T-helper 1 cell treated with Interleukin-12 subunit alpha and Interleukin-12 subunit beta and Interleukin-4 antibody, amounts not matched to agents 30 μg/mL and 1 μg/mL, for 36 hours (primary cell): ENCODE results near the gene HORMAD2.

Experiments
- H3K27ac Mint-ChIP-seq: one replicate; pipeline ENCODE4 v1.8.0; 2021; ENCODE audit warnings: mild to moderate bottlenecking, mixed read lengths
- H3K27me3 Mint-ChIP-seq: one replicate; pipeline ENCODE4 v1.8.0; 2021; ENCODE audit warnings: low read depth, mixed read lengths
- H3K36me3 Mint-ChIP-seq: one replicate; pipeline ENCODE4 v1.8.0; 2021; ENCODE audit warnings: low read depth, mixed read lengths
- H3K4me1 Mint-ChIP-seq: one replicate; pipeline ENCODE4 v1.8.0; 2021; ENCODE audit warnings: low read depth, mixed read lengths
- H3K4me3 Mint-ChIP-seq: one replicate; pipeline ENCODE4 v1.8.0; 2021; ENCODE audit warnings: mild to moderate bottlenecking, moderate library complexity, mixed read lengths
- H3K9me3 Mint-ChIP-seq: one replicate; pipeline ENCODE4 v1.8.0; 2021; ENCODE audit warnings: mixed read lengths

The HORMAD2 gene, protein sequence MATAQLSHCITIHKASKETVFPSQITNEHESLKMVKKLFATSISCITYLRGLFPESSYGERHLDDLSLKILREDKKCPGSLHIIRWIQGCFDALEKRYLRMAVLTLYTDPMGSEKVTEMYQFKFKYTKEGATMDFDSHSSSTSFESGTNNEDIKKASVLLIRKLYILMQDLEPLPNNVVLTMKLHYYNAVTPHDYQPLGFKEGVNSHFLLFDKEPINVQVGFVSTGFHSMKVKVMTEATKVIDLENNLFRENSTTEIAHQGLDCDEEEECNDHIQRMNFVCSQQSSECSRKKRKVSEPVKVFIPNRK

DNA sequence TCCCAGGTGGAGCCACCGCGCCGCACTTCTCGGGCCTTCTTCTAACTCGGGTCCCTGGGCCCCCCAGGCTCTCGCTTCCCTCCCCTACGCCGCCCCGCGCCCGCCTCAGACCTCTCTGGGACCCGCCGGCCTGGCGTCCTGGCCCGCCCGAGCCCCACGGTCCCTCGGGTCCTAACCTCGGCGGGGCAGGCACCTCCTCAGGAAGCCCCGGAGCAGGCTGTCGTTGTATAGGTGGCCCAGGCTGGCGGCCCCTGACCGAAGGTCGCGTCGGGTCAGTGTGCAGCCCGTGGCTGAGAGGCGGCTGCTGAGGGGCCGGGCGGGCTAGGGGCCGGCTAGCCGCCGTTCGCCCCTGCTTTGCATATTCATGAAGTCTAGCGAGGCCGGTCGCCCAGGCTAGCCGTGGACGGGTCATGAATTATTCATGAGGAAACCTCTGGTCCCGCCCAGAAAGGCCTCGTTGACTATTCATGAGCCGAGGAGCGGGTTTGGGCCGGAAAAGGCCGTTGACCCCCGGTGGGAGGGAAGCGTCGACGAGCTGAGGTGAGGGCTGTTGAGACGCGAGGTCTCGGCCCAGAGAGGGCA, at the start of gene HORMAD2:
Gene HORMAD2, plus strand, starts transcription at position 513 of the 582 bp plus-strand sequence. CDS start 13,489 bp downstream, outside the sequence.
- H3K27me3 Mint-ChIP-seq = peaks cover 22% of the 10 kb centered on the region
- no peak within 1 kb of the TSS for H3K4me3 Mint-ChIP-seq
- peaks cover 10% of the 10 kb centered on the region for H3K9me3 Mint-ChIP-seq
- no peak within 1 kb of the TSS for H3K27ac Mint-ChIP-seq
- peaks cover 19% of the 10 kb centered on the region for H3K4me1 Mint-ChIP-seq
- H3K36me3 Mint-ChIP-seq = no peaks in the 10 kb centered on the region

DNA sequence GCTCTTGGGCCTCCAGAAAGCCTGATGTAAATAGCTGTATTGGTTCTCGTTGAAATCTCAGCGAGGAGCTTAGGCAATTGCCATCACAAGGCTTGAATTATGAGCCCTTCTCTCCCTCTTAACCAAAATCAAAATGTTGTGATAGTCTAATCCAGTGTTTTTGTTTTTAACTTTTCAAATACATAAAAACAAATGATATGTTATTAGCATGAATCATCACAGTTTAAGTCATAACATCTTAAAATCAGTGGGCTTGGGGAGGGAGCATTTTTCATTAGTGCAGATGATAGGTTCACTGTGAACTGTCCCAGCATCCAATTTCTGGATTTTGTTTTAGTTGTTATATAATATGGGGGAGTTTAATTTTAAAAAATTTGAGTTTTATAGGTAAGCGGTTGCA, 48.9 kb upstream of the HORMAD2 start:
- H3K4me3 Mint-ChIP-seq = no peak overlapping the region
- H3K27me3 Mint-ChIP-seq = no peaks in the 10 kb centered on the region
- no peaks in the 10 kb centered on the region for H3K9me3 Mint-ChIP-seq
- H3K4me1 Mint-ChIP-seq = peaks cover 8% of the 10 kb centered on the region
- peaks cover 5% of the 10 kb centered on the region for H3K36me3 Mint-ChIP-seq
- no peak overlapping the region for H3K27ac Mint-ChIP-seq

DNA sequence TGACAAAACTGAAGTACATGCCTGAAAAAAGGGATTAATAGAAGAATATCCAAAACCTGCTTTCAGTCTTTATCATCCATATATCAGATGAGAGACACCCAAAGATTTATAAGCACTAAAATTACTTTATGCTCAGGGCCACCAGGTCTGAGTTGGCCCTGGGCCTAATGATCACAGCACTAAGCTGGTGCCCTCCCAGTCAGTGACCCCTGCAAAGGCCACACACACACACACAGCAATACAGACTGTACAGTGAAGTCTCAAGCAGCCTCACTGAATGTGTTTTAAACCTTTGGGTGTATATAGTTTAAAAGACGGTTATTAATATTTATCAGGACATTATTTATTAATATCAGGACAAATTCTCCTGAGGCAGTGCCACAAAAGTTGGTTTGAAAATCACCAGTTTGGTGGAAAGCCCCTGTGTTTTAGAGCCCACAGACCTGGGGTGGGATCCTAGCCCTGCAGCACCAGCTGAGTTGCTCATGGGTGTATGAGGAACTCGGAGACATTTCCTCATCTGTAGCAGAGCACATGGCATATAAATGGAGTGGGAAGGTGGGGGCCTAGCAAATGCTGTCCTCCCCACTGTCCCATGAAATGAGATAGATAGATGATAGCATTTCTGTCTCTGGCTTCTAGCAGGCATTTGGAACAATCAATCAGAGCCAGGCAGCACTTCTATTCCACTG, 48.4 kb upstream of the HORMAD2 start:
- H3K36me3 Mint-ChIP-seq = peaks cover 4% of the 10 kb centered on the region
- no peak overlapping the region for H3K4me3 Mint-ChIP-seq
- H3K9me3 Mint-ChIP-seq = no peaks in the 10 kb centered on the region
- no peaks in the 10 kb centered on the region for H3K27me3 Mint-ChIP-seq
- H3K4me1 Mint-ChIP-seq = peaks cover 5% of the 10 kb centered on the region
- H3K27ac Mint-ChIP-seq = no peak overlapping the region

DNA sequence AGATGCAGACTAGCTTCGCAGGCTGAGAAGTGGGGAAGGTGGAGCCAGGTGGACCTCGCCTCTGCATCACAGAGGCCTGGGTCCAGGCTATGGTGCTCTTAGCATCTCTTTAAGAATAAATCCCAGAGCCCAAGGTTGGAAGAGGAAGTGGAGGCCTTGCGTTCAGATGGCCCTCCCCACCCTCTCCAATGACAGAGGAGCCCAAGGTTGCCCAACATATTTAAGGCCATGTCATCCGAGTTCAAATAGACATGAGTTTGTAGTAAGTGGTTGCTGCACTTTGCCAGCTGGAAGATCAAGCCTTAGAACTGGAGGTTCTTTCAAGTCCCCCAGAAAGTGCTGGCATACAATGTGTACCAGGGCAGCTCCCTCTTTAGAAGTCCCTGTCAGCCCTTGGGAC, 47.1 kb upstream of the HORMAD2 start:
- Mint-ChIP-seq H3K27ac (no peak overlapping the region), H3K4me3 (no peak overlapping the region), H3K9me3 (no peaks in the 10 kb centered on the region), H3K36me3 (no peaks in the 10 kb centered on the region), H3K4me1 (no peaks in the 10 kb centered on the region), H3K27me3 (no peaks in the 10 kb centered on the region)

DNA sequence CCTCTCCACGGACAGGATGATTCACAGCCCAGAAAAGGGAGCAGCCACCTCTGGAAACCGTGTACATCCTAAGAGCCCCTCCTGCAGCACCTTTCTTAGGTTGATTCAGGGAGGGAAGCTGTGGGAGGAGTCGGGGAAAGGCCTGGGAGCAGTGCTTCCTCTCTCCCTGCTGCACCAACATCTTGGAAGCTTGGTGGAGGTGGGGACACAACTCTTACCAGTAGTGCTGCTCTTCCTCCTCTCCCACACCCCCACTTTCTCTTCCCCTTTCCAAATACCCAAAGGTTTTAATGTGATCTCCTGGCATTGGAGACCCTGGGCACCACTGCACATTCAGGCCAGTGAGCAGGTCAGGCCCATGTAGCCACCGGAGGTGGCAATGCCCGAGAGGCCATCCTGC, 46.4 kb upstream of the HORMAD2 start:
- no peaks in the 10 kb centered on the region for H3K9me3 Mint-ChIP-seq
- H3K27me3 Mint-ChIP-seq = no peaks in the 10 kb centered on the region
- no peaks in the 10 kb centered on the region for H3K4me1 Mint-ChIP-seq
- H3K36me3 Mint-ChIP-seq = no peaks in the 10 kb centered on the region
- no peak overlapping the region for H3K27ac Mint-ChIP-seq
- no peak overlapping the region for H3K4me3 Mint-ChIP-seq

DNA sequence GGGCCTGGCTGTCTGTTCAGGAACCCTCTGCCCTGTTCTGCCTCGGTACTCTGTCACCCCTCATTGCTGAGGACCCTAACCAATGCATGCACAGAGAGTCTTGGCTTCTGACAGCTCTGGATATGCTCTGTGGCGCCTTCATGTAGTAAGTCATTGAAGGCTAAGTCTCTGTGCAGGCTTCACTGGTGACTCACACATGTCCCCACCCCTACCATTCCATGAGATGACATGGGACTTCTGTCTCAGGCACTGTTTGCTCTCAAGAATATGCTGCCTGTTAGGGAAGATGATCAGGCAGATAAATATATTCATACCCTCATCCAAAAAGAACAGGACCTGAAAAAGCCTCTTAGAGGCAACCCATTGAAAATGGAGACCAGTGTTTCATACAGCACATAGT, 43.6 kb upstream of the HORMAD2 start:
- Mint-ChIP-seq H3K27ac (no peak overlapping the region), H3K27me3 (peaks cover 4% of the 10 kb centered on the region), H3K36me3 (no peaks in the 10 kb centered on the region), H3K9me3 (no peaks in the 10 kb centered on the region), H3K4me1 (no peaks in the 10 kb centered on the region), H3K4me3 (no peak overlapping the region)

DNA sequence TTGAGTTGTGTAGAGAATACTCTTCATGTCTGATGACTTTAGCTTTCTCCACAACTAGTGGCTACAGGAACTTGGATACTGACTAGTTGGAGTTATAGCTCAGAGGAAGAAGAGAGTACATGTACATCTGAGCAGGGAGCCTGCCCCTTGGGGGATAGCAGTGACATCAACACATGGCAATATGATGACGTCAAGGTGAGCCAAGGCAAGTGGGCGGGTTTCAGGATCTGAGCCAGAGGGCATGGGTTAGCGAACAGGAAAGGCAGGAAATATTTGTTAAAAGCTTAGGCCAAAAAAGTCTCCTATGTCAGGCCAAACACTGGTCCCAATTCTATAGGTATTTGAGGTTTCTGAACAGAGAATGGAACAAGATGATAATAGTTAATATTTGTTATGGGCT, 42.0 kb upstream of the HORMAD2 start:
- Mint-ChIP-seq H3K36me3 (no peaks in the 10 kb centered on the region), H3K4me3 (no peak overlapping the region), H3K9me3 (no peaks in the 10 kb centered on the region), H3K27ac (no peak overlapping the region), H3K4me1 (no peaks in the 10 kb centered on the region), H3K27me3 (peaks cover 8% of the 10 kb centered on the region)

DNA sequence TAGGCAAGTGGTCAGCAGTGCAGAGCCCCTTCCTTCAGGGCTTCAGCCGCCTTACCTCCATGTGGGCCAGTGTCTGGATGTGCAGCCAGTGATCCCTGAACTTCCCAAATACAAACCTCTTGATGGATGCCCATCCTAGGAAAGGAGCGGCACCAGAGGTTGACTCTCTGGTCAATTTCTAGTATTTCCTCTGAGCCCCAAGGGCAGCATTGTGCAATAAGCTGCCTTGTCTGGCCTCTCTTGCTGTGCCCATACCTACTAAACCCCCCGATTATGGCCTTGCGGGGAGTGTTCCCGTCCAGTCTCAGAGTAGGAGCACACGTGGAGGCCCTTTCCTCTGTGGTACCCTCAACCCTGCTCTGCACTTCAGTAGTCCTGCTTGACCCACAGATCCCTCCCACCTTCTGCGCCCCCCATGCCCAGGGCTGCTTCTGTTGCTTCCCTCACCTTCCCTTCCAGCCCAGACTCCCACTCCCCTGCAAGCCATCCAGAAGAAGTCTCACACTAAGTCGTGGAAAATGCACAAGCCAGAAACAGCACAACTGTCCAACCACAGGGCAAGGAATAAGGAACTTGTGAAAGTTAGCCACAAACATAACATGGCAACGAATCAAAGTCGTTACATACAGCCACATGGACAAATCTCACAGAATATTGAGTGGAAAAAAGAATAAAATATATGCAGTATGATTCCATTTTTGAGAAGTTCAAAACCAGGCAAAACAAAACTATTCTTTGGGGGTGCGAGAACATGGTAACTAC, 39.6 kb upstream of the HORMAD2 start:
- Mint-ChIP-seq H3K9me3 (no peaks in the 10 kb centered on the region), H3K27ac (no peak overlapping the region), H3K4me1 (no peaks in the 10 kb centered on the region), H3K4me3 (no peak overlapping the region), H3K27me3 (peaks cover 12% of the 10 kb centered on the region), H3K36me3 (no peaks in the 10 kb centered on the region)

DNA sequence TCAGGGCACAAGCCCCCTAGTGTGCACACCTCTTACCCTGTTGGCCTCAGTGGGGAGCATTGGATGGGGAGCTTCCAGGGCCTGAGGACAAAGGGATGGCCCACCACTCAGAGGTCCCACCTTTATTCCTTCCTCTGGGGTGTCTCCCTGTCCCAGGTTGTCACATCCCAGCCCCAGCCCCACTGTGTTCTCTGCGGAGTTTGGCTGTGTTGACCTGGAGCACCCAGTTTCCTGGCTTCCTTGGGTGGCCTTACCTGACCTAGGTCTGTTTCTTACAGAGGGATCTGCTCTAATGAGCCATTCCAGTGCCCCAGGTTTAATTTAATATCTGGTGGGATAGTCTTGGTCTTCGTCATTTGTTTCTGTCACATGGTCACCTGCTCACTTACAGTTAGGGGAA, 38.8 kb upstream of the HORMAD2 start:
- H3K27ac Mint-ChIP-seq = no peak overlapping the region
- H3K9me3 Mint-ChIP-seq = no peaks in the 10 kb centered on the region
- H3K27me3 Mint-ChIP-seq = peaks cover 12% of the 10 kb centered on the region
- no peak overlapping the region for H3K4me3 Mint-ChIP-seq
- no peaks in the 10 kb centered on the region for H3K4me1 Mint-ChIP-seq
- H3K36me3 Mint-ChIP-seq = no peaks in the 10 kb centered on the region

DNA sequence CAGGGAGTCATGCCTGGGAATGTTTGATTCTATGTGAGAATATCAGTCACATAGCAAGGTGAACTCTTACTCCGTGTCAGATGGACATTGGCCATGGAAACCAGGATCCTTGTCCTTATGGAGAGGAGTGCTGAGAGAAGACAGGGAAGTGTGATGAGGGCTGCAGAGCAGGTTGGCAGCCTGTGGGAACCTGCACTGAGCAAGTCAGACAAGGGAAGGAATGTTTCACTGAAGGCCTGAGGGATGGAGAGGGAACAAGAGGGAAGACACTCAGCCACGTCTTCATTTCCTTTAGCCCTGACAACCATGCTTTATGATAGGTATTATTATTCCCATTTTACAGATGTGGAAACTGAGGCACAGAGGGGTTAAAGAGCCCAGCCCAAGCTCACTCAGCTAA, 38.4 kb upstream of the HORMAD2 start:
- Mint-ChIP-seq H3K4me3 (no peak overlapping the region), H3K36me3 (no peaks in the 10 kb centered on the region), H3K27ac (no peak overlapping the region), H3K9me3 (no peaks in the 10 kb centered on the region), H3K27me3 (peaks cover 12% of the 10 kb centered on the region), H3K4me1 (peaks cover 1% of the 10 kb centered on the region)

DNA sequence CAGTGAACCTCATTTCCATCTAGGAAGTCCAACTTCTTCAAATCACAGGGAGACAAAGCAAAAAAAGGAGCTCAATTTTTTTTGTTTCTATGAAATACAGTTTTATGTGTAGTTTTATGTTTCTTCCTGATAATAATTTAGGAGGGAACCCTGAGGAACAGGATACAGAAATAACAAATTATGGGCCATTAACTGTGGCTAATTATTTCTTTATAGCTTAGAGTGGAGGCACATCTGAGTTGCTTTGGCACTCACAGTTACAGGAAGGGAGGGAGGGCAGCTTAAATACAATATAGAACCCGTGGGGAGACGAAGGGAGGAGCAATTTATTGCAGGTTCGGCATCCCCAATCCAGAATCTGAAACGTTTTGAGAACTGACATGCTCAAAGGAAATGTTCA, 37.1 kb upstream of the HORMAD2 start:
- Mint-ChIP-seq H3K36me3 (no peaks in the 10 kb centered on the region), H3K27ac (no peak overlapping the region), H3K9me3 (no peaks in the 10 kb centered on the region), H3K4me1 (peaks cover 10% of the 10 kb centered on the region), H3K27me3 (peaks cover 12% of the 10 kb centered on the region), H3K4me3 (no peak overlapping the region)

DNA sequence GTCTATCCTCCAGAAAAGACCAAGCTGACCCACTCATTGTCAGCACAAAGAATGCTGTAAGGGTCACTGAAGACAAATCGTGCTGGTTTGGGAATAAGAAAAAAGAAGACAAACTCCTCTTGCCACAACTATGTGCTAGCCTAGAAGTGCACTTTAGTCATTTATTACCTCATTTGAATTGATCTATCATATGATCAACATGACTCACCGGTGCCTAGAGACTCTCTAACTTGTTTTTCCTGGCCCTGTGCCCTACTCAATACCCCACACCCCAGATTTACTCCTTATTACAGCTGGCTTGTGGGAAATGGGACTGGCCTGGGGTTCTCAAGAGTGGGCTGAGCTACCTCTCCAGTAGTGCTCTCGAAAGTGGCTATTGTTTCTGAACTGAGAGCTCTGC, 35.9 kb upstream of the HORMAD2 start:
- H3K27me3 Mint-ChIP-seq = peaks cover 12% of the 10 kb centered on the region
- H3K4me3 Mint-ChIP-seq = no peak overlapping the region
- no peak overlapping the region for H3K27ac Mint-ChIP-seq
- no peaks in the 10 kb centered on the region for H3K36me3 Mint-ChIP-seq
- H3K4me1 Mint-ChIP-seq = peaks cover 10% of the 10 kb centered on the region
- H3K9me3 Mint-ChIP-seq = no peaks in the 10 kb centered on the region

DNA sequence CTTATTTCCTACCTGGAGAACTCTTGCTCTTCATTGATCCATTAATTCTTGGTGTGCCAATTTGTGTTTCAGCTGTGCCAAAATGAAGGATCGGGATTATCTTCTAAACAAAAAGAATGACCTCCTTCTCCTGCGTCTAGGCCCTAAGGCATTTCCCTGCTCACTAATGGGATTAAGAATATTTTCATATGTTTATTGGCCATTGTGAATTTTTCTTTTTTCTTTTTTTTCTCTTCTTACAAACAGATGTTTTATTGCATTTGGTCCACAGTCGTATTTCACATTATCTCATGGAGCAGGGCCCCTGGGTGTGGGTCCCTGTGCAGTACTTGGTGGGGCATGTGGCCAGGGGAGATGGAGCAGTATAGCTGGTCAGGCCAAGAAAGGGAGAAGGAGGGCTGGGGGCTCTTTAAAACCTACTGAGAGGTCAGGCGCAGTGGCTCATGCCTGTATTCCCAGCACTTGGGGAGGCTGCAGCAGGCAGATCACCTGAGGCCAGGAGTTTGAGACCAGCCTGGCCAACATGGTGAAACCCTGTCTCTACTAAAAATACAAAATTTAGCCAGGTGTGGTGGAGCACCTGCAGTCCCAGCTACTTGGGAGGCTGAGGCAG, 35.3 kb upstream of the HORMAD2 start:
- Mint-ChIP-seq H3K9me3 (no peaks in the 10 kb centered on the region), H3K4me1 (peaks cover 10% of the 10 kb centered on the region), H3K27ac (no peak overlapping the region), H3K36me3 (no peaks in the 10 kb centered on the region), H3K27me3 (peaks cover 12% of the 10 kb centered on the region), H3K4me3 (no peak overlapping the region)

DNA sequence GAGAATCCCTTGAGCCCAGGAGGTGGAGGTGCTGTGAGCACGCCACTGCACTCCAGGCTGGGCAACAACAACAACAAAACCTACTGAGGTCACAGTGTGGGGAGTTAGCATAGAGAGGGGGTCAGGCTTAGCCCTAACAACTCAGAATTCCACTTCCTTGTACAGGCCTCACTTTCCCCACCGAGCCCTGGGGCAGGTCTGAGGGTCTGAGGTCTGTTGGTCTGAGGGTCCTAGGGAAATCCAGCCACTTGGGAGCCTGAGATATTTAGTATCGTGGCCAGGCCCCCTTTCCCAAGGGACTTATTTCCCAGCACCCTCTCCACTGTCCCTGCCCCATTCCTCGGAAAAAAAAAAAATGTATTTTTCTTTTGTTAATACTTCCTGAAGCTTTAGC, 34.8 kb upstream of the HORMAD2 start:
- H3K27ac Mint-ChIP-seq = no peak overlapping the region
- peaks cover 10% of the 10 kb centered on the region for H3K4me1 Mint-ChIP-seq
- no peak overlapping the region for H3K4me3 Mint-ChIP-seq
- H3K36me3 Mint-ChIP-seq = no peaks in the 10 kb centered on the region
- peaks cover 12% of the 10 kb centered on the region for H3K27me3 Mint-ChIP-seq
- H3K9me3 Mint-ChIP-seq = no peaks in the 10 kb centered on the region
